ENCODE measurements around the gene SPTLC2.

SPTLC2 gene

DNA sequence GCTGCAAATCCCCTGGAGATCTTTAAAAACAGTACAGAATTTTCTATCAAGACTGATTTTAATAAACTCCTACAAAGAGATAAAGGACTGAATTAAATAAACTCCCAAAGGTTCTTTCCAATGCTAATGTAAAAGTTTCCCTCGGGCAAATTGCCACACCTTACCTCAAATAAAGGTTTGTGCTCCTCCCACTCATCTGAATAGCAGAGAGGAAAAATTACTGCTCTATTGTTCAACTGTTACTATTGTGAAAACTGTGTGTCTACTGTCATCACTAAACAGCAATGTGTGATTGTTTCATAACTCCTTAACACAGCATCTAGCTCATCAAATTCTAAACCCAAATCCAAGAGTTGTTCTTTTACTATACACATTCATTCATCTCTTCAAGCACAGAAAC, 3.2 kb downstream of the SPTLC2 start:
- TF ChIP-seq POLR2A (IDR thresholded peaks at IDR 0.05; ENCODE audit: low read depth, low read length), result no peak
- FAIRE-seq (no peak), DNase-seq (ENCODE audit: insufficient read length, low spot score) (no peak)

DNA sequence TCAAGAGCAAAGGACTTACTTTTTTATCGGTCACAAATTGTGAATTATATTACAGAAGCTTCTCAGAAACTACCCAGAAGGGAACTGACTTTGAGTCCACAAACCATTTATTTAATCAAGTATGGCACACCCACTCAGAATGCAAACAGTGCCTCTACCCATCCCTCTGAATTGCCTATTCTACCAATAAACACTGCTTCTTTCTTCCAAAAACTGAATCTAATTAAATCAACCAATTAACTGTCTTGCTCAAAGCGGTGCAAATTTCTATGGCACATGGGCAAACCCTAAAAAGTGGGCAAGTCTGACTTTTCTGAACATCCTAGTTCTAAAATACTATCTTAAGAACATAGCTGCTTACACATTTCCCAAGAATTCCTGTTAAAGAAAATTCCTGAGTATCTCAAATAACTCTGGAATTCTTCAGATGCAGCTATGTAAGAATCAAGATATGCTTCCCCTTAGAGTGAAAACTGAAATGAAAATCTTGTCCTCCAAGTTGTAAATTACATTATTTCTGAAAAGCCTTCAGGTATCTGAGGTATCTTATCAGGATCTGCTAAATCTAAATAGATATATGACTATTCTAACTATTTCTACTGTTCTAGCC, 4.3 kb downstream of the SPTLC2 start:
- FAIRE-seq (peak; percentile 43), DNase-seq (ENCODE audit: insufficient read length, low spot score) (no peak)
- TF ChIP-seq POLR2A (IDR thresholded peaks at IDR 0.05; ENCODE audit: low read depth, low read length), result no peak

DNA sequence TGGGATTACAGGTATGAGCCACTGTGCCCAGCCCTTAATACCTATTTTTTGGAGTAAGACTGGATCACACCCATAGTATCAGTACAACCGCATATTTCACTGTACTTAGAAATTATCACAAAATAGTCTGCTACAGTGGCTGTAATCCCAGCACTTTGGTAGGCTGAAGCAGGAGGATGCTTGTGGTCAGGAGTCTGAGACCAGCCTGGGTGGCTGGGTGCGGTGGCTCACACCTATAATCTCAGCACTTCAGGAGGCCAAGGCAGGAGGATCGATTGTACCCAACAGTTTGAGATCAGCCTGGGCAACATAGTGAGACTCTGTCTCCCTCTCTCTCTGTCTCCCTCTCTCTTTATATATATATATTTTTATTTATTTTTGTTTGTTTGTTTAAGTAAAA, 5.9 kb downstream of the SPTLC2 start:
- FAIRE-seq, result no peak
- no peak for DNase-seq (ENCODE audit: insufficient read length, low spot score)
- TF ChIP-seq POLR2A (IDR thresholded peaks at IDR 0.05; ENCODE audit: low read depth, low read length), result no peak

DNA sequence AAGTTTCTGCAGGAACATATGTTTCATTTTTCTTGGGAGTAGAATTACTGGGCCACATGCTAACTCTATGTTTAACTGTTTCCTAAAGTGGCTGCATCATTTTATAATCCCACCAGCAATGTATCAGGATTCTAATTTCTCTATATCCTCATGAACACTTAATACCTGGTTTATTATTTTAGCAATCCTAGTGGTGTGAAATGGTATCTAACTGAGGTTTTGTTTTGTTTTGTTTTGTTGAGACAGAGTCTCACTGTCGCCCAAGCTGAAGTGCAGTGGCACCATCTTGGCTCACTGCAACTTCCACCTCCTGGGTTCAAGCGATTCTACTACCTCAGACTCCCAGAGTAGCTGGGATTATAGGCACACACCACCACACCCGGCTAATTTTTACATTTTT, 6.5 kb downstream of the SPTLC2 start:
- TF ChIP-seq POLR2A (IDR thresholded peaks at IDR 0.05; ENCODE audit: low read depth, low read length), result no peak
- no peak for DNase-seq (ENCODE audit: insufficient read length, low spot score)
- no peak for FAIRE-seq

DNA sequence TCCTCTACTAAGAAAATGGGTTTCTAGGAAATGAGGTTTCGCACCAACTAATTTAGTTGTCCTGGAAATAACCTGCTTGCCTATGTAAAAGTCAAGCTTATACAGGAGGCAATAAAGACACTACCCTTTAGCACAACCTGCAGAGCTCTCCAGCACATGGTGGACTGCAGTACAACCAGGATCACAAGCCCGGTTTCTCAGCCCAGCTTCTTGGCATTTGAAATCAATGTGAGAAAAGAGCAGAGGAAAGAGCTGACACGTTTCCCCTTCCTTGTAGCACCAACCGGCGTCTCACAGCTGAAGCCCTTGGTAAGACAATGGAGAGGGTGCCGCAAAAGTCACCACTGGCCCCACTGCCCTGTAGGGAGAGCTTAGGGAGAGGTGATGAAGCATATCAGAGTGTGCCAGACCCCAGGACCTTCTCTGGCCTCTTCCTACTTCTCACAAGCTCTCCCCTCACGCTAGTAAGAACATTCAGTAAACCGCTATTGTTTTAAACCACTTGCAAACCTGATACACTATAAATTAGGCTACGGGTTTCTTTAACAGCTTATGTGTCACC, 8.6 kb downstream of the SPTLC2 start:
- no peak for FAIRE-seq
- no peak for TF ChIP-seq POLR2A (IDR thresholded peaks at IDR 0.05; ENCODE audit: low read depth, low read length)
- DNase-seq (ENCODE audit: insufficient read length, low spot score), result no peak

DNA sequence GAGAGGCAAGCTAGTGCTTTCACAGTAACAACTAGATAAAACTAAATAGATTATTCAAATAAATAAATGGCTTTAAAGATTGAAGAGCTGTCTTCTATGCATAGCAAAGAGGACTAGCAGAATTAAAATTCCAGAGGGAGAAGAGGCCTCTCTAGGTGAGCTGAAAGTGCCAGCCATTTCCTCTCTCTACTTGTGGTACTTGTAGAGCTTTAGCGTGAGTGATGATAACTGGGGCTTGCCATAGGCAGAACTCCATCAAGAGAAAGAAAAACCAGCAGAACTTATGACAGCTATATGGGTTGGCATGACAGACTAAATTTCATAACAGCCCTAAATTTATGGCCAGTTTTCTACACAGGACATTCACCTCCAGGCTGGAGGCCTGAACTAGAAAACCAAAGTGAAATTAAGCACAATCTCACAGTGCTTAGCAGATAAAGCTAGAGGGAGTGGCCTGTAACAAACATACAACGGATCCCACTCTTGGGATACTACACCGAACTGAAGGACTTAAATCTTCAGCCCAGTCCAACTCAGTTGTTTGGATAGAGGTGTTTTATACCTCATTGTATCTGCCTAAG, 11.0 kb downstream of the SPTLC2 start:
- DNase-seq (ENCODE audit: insufficient read length, low spot score), result no peak
- FAIRE-seq, result no peak
- TF ChIP-seq POLR2A (IDR thresholded peaks at IDR 0.05; ENCODE audit: low read depth, low read length), result no peak

DNA sequence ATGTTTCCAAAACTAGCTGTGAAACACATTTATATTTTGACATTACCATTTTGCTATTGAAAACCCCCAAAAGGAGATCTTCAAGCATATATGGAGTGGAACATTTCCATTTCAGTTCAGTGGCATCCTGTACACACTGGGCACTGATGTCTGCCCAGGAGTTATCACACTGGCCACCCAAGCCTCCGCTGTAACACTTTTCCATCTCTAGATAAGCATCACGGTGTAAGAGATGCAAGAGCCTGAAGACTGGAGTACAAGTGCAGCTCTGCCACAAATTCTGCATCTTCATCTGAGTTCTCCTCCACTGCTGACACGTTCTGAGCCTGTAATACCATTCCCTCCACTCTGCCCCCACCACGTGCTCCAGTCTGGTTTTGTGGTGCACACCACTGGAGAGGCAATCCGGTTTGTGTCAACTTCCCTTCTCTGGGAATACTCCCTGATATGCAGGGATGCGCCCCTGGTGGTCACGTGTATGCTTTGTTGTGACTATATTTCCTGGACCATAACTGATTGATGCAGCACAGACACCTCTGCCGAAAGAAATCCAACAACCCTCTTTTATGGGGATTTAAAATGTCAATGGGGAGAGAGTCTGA, 12.7 kb downstream of the SPTLC2 start:
- FAIRE-seq, result peak; percentile 27
- no peak for DNase-seq (ENCODE audit: insufficient read length, low spot score)

DNA sequence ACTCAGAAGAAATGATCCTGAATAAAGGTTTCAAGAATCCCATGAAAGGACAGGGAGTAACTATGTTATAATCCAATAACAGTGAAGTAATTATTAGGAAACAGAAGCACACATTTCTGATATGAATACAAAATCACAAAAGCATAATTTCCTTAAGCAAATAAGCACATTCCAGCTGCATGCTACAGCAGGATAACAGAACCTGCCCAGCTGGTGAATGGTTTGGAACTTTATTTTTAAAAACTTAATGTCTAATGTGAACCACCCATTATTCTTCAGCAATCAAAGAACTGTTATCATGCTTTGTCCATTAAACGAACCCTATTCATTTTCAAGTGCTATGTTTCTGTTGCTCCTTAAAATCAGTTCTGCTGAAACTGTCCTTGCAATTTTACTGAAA, 13.4 kb downstream of the SPTLC2 start:
- no peak for TF ChIP-seq POLR2A (IDR thresholded peaks at IDR 0.05; ENCODE audit: low read depth, low read length)
- FAIRE-seq (no peak), DNase-seq (ENCODE audit: insufficient read length, low spot score) (no peak)

More for the DNA sequence above, 12.7 kb downstream of the SPTLC2 start:
- TF ChIP-seq POLR2A (IDR thresholded peaks at IDR 0.05; ENCODE audit: low read depth, low read length), result no peak

DNA sequence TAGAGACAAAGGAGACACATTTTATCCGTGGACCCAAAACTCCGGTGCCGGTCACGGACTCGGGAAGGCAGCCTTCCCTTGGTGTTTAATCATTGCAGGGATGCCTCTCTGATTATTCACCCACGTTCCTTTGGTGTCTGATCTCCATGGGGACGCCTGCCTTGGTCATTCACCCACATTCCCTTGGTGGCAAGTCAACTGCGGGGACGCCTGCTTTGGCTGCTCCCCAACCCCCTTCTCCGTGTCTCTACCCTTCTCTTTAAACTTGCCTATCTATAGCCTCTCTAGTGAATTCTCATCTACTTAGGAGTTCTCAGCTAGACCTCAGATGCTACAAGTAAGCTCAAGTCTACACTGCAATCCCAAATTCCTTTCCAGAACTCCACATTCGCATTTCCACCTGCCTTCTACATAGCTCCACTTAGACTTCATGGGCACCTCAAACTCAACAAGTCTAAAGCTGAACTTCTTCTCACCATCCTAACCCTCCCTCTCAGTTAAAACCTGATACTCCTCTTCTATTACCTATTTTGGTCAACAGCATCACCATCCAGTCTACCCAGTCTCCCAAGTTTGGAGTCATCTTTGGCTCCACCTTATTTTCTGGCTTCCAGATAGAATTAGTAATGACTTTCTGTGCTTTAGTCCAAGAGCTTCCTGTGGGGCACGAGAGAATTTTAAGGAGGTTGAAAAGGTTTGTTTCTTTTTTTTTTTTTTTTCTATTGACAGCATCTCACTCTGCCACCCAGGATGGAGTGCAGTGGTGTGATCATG, 14.4 kb downstream of the SPTLC2 start:
- TF ChIP-seq POLR2A (IDR thresholded peaks at IDR 0.05; ENCODE audit: low read depth, low read length), result no peak
- FAIRE-seq (no peak), DNase-seq (ENCODE audit: insufficient read length, low spot score) (no peak)

DNA sequence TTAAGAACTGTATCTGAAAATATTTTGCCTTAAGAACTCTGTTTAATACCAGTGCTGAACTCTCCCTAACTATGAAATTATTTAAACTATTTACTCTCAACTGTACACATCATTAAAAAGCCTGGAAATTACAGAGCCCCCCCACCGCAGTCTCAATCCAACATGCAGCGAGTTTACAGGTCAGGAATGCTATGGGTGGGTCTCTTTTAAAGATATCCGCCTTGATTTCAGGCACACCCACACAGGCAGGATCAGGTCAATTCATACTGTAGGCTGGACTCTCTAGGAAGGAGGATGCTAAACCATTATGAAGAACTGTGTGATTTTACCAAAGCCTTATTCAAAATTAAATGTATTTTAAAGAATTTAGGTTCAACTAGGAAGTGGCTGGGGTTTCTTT, 16.5 kb downstream of the SPTLC2 start:
- DNase-seq (ENCODE audit: insufficient read length, low spot score) (no peak), FAIRE-seq (no peak)
- TF ChIP-seq POLR2A (IDR thresholded peaks at IDR 0.05; ENCODE audit: low read depth, low read length), result no peak

DNA sequence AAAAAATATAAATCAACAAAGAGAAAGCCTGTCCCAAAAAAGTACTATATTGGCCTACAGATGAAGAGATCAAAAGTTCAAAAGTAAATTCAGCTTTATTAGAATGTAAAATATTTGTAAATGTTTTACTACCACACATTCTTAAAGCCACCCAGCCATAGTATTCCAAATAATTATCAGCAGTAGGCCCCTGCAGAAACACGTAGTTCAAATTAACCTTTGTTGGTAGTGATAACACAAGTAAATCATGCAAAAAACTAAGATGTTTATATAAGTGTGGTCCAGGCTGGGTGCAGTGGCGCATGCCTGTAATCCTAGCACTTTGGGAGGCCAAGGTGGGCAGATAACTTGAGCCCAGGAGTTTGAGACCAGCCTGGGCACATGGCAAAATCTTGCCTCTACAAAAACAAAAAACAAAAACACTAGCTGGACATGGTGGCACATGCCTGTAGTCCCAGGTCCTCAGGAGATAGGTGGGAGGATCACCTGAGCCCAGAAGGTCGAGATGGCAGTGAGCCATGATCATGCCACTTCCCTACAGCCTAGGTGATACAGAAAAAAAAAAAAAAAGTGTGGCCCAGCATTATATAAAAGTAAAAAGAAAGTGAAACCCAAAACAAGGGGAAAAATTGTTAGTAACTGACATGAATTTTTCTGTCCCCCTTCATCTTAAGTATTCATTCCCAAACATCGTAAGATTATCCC, 17.9 kb downstream of the SPTLC2 start:
- FAIRE-seq (no peak), DNase-seq (ENCODE audit: insufficient read length, low spot score) (no peak)
- no peak for TF ChIP-seq POLR2A (IDR thresholded peaks at IDR 0.05; ENCODE audit: low read depth, low read length)

DNA sequence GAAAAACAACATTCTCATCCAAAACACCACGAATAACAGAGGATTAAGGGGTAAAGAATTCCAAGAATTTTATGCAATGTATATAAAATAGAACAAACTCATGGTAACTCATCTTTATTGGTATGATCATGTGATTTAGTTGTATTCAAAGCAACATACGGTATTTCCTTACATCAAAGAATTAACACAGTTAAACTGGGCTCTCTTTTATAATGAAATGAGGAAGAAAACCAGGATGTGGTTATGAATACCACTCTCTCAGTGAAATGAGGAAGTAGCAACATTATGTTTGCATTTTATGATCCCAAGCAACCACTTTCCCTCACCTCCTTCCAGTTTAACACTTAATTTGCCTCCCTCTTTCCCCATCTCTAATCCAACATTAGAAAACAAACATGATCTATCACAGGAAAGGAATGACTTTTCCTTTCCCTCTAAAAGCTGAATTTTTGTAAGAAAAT, 22.9 kb downstream of the SPTLC2 start:
- DNase-seq (ENCODE audit: insufficient read length, low spot score) (no peak), FAIRE-seq (peak; percentile 27)
- no peak for TF ChIP-seq POLR2A (IDR thresholded peaks at IDR 0.05; ENCODE audit: low read depth, low read length)

DNA sequence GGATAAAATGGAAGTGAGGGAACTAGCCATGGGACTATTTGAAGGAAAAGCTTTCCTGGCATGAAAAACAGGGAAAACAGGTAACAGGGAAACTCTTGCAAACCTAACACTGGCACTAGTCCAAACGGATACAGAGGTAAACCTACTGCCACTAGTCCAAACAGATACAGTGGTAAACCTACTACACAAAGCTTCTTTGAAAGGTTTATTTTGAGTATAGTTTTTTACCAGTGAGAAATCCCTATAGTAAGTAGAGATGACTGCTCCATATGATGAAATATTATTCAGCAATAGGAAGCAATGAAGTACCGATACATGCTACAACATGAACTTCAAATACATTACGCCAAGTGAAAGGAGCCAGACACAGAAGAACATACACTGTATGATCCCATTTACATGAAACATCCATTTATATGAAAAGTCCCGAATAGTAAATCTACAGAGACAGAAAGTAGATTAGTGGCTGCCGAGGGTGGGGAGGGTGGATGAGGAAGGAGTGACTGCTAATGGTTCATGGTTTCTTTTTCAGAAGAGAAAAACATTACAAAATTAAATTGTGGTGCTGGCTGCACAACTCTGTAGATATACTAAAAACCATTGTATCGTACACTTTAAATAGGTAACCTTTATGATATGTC, 25.5 kb downstream of the SPTLC2 start:
- DNase-seq (ENCODE audit: insufficient read length, low spot score), result no peak
- FAIRE-seq, result no peak
- no peak for TF ChIP-seq POLR2A (IDR thresholded peaks at IDR 0.05; ENCODE audit: low read depth, low read length)
